Measurements from ENCODE around the gene TOX3.

Gene TOX3

GRCh38 chr16:52537516-52537915 is 9.4 kb downstream of the TOX3 start:
- DNase-seq (ENCODE audit: low read depth): no peak

GRCh38 chr16:52535076-52535475 is 11.9 kb downstream of the TOX3 start:
- DNase-seq (ENCODE audit: low read depth): no peak

- no peak for DNase-seq (ENCODE audit: low read depth)
Observed at GRCh38 chr16:52533296-52533695, 13.6 kb downstream of the TOX3 start.

- DNase-seq (ENCODE audit: low read depth): no peak
Observed at GRCh38 chr16:52532384-52532783, 14.6 kb downstream of the TOX3 start.

- DNase-seq (ENCODE audit: low read depth): no peak
Observed at GRCh38 chr16:52529226-52529625, 17.7 kb downstream of the TOX3 start.

GRCh38 chr16:52528393-52529065 is 18.4 kb downstream of the TOX3 start:
- DNase-seq (ENCODE audit: low read depth): no peak

- DNase-seq (ENCODE audit: low read depth): no peak
Observed at GRCh38 chr16:52526830-52527229, 20.1 kb downstream of the TOX3 start.

- DNase-seq (ENCODE audit: low read depth): no peak
Observed at GRCh38 chr16:52526116-52526828, 20.7 kb downstream of the TOX3 start.

- DNase-seq (ENCODE audit: low read depth): no peak
Observed at GRCh38 chr16:52521570-52521969, 25.4 kb downstream of the TOX3 start.

GRCh38 chr16:52518884-52519283 is 28.1 kb downstream of the TOX3 start:
- DNase-seq (ENCODE audit: low read depth): no peak

- DNase-seq (ENCODE audit: low read depth): no peak
Observed at GRCh38 chr16:52515068-52515671, 31.8 kb downstream of the TOX3 start.

GRCh38 chr16:52512297-52512987 is 34.5 kb downstream of the TOX3 start:
- DNase-seq (ENCODE audit: low read depth): no peak

- DNase-seq (ENCODE audit: low read depth): no peak
Observed at GRCh38 chr16:52501746-52502145, 45.2 kb downstream of the TOX3 start.

GRCh38 chr16:52500963-52501362 is 46.0 kb downstream of the TOX3 start:
- no peak for DNase-seq (ENCODE audit: low read depth)

GRCh38 chr16:52499060-52499440 is 47.9 kb downstream of the TOX3 start:
- no peak for DNase-seq (ENCODE audit: low read depth)

- DNase-seq (ENCODE audit: low read depth): no peak
Observed at GRCh38 chr16:52498328-52499059, 48.4 kb downstream of the TOX3 start.

GRCh38 chr16:52497067-52497816 is 49.7 kb downstream of the TOX3 start:
- DNase-seq (ENCODE audit: low read depth): no peak

GRCh38 chr16:52496051-52496876 is 50.7 kb downstream of the TOX3 start:
- DNase-seq (ENCODE audit: low read depth): no peak

GRCh38 chr16:52494621-52495020 is 52.3 kb downstream of the TOX3 start:
- DNase-seq (ENCODE audit: low read depth): no peak

GRCh38 chr16:52494145-52494544 is 52.8 kb downstream of the TOX3 start:
- no peak for DNase-seq (ENCODE audit: low read depth)

Data from fibroblast of the conjunctiva (primary cell).